Astrocyte of the spinal cord (primary cell): ENCODE measurements around the gene HEXIM2.

Experiments
- DNase-seq: peaks from one replicate; pipeline ENCODE4 v3.0.0; 2011; ENCODE audit warnings: low read depth, low spot score
- H3K4me3 ChIP-seq: 2 replicates; pipeline ENCODE4 v1.5.1; 2011; ENCODE audit warnings: low read depth, mild to moderate bottlenecking, low read length, moderate library complexity
- in situ Hi-C: cut with HindIII; loops from 2 replicates; pipeline ENCODE4 v1.10.0; 2017; ENCODE audit warnings: low sequenced_read_pairs
- TF ChIP-seq, protein P1 (sequence below): IDR thresholded peaks from 2 replicates; pipeline ENCODE4 v1.5.1; 2012; ENCODE audit warnings: low read depth, mild to moderate bottlenecking, low read length, inconsistent platforms

Gene HEXIM2

DNA sequence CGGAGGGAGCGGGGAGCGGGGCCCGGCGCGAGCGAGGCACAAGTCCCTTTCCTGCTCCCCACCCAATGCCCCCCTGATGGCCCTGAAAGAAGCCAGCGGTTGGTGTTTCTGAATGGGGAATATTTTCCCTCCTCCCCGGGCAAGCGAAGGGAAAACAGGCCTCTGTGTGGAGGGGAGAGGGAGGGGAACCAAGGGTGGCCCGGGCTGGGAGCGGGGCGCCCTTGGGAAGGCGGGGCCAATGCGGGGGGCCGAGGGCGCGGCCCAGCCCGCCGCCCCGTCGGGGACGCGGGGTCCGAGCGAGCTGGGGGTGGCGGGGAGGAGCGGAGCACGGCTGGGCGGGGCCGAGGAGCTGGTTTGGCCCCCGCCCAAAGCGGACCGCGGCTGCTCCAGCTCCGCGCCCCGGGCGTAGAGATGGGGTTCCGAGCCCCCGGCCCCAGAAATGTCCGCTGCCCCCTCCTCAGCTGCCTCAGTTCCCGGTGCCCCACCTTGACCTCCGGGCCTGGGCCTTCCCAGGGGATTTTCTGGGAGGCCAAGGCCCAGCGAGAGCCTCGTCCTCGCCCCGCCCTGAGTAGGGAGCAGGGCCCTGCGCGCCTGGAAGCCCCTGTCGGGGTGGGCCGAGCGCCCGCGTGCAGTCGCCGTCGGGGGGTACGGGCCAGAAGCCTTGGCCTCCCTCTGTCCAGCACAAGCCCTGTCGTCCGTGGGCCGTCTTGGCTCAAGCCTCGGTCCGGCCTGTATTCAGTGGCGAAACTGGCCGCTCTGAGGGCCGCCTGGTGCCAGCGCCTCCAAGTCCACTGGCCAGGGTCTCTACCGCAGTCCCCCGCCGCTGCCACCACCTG is 17.3 kb upstream of the HEXIM2 start:
- peak overlapping the region; percentile 21 for H3K4me3 ChIP-seq
- in situ Hi-C loops = no loop called here
- no peak for DNase-seq
- TF ChIP-seq, protein P1, sequence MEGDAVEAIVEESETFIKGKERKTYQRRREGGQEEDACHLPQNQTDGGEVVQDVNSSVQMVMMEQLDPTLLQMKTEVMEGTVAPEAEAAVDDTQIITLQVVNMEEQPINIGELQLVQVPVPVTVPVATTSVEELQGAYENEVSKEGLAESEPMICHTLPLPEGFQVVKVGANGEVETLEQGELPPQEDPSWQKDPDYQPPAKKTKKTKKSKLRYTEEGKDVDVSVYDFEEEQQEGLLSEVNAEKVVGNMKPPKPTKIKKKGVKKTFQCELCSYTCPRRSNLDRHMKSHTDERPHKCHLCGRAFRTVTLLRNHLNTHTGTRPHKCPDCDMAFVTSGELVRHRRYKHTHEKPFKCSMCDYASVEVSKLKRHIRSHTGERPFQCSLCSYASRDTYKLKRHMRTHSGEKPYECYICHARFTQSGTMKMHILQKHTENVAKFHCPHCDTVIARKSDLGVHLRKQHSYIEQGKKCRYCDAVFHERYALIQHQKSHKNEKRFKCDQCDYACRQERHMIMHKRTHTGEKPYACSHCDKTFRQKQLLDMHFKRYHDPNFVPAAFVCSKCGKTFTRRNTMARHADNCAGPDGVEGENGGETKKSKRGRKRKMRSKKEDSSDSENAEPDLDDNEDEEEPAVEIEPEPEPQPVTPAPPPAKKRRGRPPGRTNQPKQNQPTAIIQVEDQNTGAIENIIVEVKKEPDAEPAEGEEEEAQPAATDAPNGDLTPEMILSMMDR = no peak

DNA sequence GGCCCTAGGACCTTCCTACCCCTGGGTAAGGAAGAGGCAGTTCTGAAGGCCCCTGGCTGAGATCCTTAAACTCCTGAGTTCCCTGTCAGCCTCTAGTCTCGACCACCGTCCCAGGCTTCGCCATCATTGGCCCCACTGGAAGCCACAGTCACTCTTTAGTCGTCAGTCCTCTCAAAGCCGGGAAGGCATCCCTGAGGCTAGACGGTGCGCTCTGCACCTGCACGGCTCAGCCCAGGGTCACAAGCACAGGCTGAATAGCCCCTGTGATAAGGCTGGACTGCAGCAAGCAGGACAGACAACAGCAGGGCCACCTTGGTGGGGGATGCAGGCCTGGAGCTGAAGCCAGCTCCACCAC is 16.7 kb upstream of the HEXIM2 start:
- H3K4me3 ChIP-seq = no peak overlapping the region
- no peak for DNase-seq

DNA sequence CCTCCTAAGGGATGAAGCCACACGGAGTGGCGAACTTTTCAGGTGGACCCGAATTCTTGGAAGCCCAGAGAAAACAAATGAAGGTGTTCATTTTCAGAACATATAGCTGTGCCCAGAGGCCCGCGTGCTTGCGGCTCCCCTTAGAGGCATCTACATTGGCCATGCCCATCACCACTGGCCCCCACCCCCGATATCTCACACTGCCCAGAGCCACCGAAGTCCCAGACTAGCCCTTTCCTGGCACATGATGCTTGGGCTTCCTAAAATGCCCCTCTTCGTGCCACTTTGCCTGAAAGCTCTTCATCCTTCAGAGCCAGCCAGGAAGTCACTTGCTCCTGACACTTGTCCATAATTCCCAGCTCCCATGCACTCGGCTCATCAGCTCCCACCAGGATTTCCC is 15.5 kb upstream of the HEXIM2 start:
- TF ChIP-seq, protein P1 = no peak
- no peak overlapping the region for H3K4me3 ChIP-seq
- in situ Hi-C loops = no loop called here
- no peak for DNase-seq

More for the DNA sequence above, 16.7 kb upstream of the HEXIM2 start:
- in situ Hi-C loops = no loop called here
- TF ChIP-seq, protein P1 = no peak

DNA sequence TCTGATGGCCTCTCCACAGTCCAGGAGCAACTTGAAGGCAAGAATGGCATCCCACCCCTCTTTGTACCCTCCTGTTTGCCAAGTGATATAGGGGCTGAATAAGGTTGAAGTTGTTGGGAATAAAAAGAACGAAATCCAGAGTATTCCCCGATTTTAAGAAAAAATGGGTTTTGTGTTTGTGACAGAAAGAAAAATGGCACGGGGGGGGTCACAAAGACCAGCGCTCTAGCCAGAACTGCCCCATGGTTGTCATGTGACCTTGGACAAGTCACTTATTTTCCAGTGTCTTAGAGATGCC is 15.1 kb upstream of the HEXIM2 start:
- TF ChIP-seq, protein P1 = no peak
- in situ Hi-C loops = no loop called here
- DNase-seq = no peak
- H3K4me3 ChIP-seq = peak overlapping the region; percentile 70

DNA sequence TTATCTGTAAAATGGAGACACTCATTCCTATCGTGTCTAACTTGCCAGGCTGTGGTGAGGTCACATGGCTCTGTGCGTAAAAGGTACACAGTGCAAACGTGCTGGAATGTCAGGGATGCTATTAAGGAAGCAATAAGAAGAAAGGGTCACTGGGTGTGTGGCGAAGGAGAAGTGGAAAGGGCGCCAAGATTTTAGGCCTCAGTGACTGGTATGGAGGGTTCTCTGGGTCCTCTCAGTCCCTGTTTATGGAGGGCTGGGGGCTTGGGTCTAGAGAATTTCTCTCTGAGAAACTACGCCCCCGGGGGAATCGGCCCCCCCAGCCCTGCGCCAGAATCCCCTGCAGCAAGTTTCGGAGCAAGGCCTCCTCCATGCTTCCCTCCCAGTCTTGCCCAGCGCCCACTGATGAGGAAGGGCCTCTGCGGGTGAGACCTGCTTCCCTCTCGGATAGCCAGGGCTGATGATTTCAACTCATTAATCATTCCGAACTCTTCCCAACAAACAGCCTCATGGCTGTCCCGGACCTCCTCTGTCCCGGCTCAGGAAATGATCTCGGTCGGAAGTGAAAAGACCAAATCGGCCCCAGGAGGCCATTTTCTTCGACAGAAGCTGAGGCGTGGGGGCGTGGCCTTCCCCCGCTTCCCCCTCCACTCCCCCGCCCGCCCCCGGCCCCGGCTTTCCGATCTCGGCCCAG is 14.6 kb upstream of the HEXIM2 start:
- H3K4me3 ChIP-seq = peak overlapping the region; percentile 70
- peak; percentile 74 for DNase-seq
- TF ChIP-seq, protein P1 = no peak
- in situ Hi-C loops = no loop called here

DNA sequence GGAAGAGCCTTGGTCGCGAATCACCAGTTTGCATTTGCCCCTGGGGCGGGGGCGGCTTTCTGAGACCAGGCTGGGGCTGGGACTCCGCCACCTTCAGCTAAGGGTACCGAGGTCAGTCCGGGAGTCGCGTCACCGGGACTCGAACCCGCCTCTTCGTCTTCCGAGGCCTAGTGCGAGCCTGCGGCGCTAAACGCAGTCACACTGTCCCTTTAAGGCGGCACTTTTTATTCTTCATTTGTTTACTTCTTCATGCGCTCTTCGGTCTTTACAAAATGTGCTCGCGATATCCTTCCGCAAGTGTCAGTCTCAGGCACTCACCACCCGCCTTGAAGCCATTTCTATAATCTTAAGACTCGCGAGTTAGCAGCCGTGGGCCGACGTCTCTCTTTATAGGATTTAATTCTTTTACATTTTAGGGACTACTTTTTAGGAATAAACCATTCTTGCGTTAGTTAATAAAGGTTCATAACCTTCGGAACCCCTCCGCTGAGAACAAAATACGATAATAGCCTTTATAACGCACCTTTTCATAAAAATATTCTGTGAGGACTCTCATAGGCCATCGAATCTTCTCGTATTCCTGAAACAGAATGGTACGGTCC is 14.0 kb upstream of the HEXIM2 start:
- TF ChIP-seq, protein P1 = no peak
- H3K4me3 ChIP-seq = peak overlapping the region; percentile 70
- in situ Hi-C loops = no loop called here
- peak; percentile 97 for DNase-seq
